ENCODE data around the gene CCDC197. TPM values are rescaled to one million over a fixed set of nuclear protein-coding genes. Genes with fewer than 3 reads are reported as not detected.
A peak's percentile ranks its signal among the peaks of the same experiment; 100 is the strongest.

CCDC197 gene
- total RNA-seq, 2 experiments from 2014 or later = not detected

DNA sequence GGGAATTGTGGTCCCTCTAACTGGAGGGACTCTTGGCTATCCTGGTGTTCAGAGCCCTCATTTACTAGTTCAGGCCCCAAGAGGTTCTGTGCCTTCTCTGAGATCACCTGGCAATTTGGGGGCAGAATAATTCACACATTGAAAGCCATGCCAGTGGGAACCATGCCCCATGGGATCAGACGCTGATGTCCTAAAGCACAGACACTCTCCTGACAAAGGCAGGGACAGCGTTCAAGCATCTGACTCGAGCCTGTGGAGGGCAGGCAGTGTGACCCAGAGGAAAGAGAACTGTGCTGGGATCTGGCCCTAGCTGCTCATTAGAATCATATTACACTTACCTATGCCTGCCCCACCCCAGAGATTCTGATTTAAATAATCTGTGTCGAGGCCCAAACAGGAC is 18.4 kb upstream of the CCDC197 start:
- peaks cover 63% of the 10 kb centered on the region for H3K4me1 Mint-ChIP-seq (ENCODE audit: low read depth)
- POLR2A ChIA-PET = interaction anchor here (0.8 to 12.3 kb wide), 12 partner anchors 10 to 50 kb away, joined by 3 to 180 read pairs (median 5); no protein-coding TSS in a partner anchor
- CTCF ChIA-PET = interaction anchor here (0.6 to 13.6 kb wide), 11 partner anchors 8 to 39 kb away, joined by 3 to 290 read pairs (median 4); no protein-coding TSS in a partner anchor
- H3K27ac Mint-ChIP-seq = peak overlapping the region; percentile 91
- intact Hi-C loops (cut with micrococcal nuclease) = loop anchor here (2.0 to 5.0 kb wide), 2 partner anchors 18 to 36 kb away; no protein-coding TSS in a partner anchor
- DNase-seq (no peak), ATAC-seq (peak; percentile 27)
- H3K27me3 Mint-ChIP-seq = no peaks in the 10 kb centered on the region
- TF ChIP-seq, protein P1, sequence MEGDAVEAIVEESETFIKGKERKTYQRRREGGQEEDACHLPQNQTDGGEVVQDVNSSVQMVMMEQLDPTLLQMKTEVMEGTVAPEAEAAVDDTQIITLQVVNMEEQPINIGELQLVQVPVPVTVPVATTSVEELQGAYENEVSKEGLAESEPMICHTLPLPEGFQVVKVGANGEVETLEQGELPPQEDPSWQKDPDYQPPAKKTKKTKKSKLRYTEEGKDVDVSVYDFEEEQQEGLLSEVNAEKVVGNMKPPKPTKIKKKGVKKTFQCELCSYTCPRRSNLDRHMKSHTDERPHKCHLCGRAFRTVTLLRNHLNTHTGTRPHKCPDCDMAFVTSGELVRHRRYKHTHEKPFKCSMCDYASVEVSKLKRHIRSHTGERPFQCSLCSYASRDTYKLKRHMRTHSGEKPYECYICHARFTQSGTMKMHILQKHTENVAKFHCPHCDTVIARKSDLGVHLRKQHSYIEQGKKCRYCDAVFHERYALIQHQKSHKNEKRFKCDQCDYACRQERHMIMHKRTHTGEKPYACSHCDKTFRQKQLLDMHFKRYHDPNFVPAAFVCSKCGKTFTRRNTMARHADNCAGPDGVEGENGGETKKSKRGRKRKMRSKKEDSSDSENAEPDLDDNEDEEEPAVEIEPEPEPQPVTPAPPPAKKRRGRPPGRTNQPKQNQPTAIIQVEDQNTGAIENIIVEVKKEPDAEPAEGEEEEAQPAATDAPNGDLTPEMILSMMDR (IDR thresholded peaks at IDR 0.05) = no peak
- peak overlapping the region; percentile 40 for H3K4me3 Mint-ChIP-seq
- peaks cover 28% of the 10 kb centered on the region for H3K9me3 Mint-ChIP-seq
- peaks cover 37% of the 10 kb centered on the region for H3K36me3 Mint-ChIP-seq (ENCODE audit: low read depth)

DNA sequence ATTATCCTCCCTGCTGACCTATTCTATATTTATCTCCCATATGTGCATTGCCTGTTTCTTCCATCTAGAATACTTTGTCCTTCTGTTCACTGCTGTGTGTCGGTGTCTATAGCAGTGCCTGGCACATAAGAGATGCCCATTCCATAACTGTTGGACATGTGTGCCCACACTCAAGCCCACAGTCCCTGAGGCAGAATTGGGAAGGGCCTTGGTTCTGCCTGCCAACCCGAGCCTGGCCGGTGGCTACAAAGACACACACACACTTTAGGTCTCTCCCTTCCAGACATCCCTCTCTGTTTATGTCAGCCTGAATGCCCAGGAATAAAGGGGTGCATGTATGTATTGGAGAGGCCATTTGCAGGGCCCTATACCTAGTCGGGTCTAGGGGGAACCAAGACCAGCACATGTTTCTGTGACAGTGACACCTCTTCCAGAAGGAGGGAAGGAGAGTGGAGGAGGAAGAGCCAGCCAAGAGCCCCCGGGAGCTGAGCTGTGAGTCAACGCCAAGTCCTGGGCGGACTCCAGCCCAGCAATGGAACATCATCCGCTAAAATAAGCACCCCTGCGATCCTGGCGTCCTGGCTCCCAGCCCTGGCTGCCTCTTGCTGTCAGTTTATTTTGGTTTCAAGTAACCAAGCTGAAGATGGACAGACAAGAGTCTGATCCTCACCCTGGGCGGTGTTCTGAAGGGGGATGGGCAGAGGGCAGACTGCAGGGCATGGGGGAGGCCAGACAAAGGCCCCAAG is 16.5 kb upstream of the CCDC197 start:
- intact Hi-C loops (cut with micrococcal nuclease) = no loop called here
- peaks cover 26% of the 10 kb centered on the region for H3K9me3 Mint-ChIP-seq
- ChIA-PET POLR2A (interaction anchor here (0.6 to 2.8 kb wide), 3 partner anchors 10 to 12 kb away, joined by 3 to 13 read pairs (median 6); no protein-coding TSS in a partner anchor), CTCF (interaction anchor here (1.0 to 5.2 kb wide), 7 partner anchors 10 to 156 kb away, joined by 3 to 44 read pairs (median 6); no protein-coding TSS in a partner anchor)
- ATAC-seq = no peak
- H3K36me3 Mint-ChIP-seq (ENCODE audit: low read depth) = peaks cover 34% of the 10 kb centered on the region
- H3K27me3 Mint-ChIP-seq = no peaks in the 10 kb centered on the region
- no peak overlapping the region for H3K4me3 Mint-ChIP-seq
- DNase-seq = no peak
- H3K27ac Mint-ChIP-seq = peak overlapping the region; percentile 91
- H3K4me1 Mint-ChIP-seq (ENCODE audit: low read depth) = peaks cover 57% of the 10 kb centered on the region
- TF ChIP-seq, protein P1 (IDR thresholded peaks at IDR 0.05) = no peak

DNA sequence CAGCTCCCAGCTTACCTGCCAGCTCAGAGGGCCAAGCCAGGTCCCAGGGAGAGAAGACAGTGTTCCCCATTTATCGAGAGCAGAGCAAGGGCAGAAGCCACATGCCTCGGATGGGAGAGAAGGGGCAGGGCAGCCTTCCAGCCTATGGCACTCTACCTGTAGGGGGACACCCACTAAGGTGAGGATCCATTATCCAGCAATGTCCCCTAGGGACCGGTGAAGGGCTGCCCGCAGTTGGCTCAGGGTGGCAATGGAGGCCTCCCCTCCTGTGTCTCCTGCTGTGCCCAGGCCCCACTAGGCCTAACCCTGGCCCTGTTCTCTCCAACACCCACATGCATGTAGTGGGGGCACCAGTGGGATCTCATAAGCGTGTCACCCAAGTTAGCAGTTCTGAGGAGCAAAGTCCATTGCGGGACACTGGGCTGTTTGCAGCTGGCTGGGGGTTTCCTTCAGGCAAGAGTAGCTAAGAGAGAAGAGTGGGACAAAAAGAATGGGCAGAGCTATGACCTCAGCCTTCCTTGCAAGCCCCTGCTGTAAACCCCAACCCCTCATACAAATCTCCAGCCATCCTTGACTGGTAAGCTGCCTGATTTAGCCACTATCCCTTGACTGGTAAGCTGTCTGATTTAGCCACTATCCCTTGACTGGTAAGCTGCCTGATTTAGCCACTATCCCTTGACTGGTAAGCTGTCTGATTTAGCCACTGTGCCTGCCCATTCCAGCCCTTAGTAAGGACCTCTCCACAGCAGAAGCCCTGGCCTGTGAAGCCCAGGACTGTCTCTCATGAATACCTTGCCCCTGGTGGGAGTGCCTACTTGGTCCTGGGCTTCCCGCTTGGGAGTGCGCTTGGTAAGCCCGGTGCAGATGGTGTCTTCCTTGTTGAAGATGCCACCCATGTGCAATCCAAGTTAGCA is 15.5 kb upstream of the CCDC197 start:
- ATAC-seq (no peak), DNase-seq (no peak)
- TF ChIP-seq, protein P1 (IDR thresholded peaks at IDR 0.05) = no peak
- ChIA-PET POLR2A (interaction anchor here (0.7 to 2.5 kb wide), 3 partner anchors 10 to 23 kb away, joined by 3 to 13 read pairs (median 3); no protein-coding TSS in a partner anchor), CTCF (interaction anchor here (1.0 to 5.2 kb wide), 8 partner anchors 10 to 155 kb away, joined by 3 to 44 read pairs (median 6); no protein-coding TSS in a partner anchor)
- peak overlapping the region; percentile 5 for H3K27ac Mint-ChIP-seq
- intact Hi-C loops (cut with micrococcal nuclease) = no loop called here
- H3K36me3 Mint-ChIP-seq (ENCODE audit: low read depth) = peaks cover 26% of the 10 kb centered on the region
- no peak overlapping the region for H3K4me3 Mint-ChIP-seq
- H3K9me3 Mint-ChIP-seq = peaks cover 19% of the 10 kb centered on the region
- H3K4me1 Mint-ChIP-seq (ENCODE audit: low read depth) = peaks cover 47% of the 10 kb centered on the region
- no peaks in the 10 kb centered on the region for H3K27me3 Mint-ChIP-seq

DNA sequence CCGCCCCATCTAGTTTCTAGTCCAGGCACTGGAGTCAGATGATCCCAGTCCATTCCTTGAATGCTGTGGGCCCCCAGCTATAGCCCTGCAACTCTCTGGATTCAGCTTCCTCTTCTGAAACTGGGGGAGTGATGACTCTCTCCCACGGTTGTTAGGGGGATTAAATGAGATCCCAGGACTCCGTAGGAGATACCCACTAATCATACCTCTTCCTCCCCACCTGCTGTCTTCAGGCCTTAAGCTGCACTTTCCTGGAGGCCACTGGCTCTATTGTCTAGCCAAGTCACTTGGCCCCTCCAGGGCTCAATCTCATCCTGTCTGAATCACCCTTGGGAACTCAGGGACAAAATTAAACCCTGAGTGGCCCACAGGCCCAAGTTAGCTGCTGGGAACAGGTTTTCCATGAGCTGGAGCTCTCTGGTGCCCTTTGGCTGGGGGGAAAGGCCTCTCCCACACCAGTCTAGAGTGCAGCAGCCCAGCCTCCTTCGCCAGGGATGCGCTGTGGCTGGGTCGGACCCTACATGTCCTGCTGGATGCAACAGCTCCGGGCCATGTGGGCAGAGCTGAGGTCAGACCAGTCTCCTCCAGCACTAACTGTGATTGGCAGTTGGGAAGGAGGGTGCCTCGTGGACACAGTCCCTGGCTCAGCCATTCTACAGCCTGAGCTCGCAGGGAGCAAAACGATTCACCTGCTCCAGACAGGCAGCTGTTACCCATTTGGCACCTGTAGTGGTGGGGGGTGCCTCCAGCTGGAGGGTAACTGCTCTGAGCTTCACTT is 14.7 kb upstream of the CCDC197 start:
- intact Hi-C loops (cut with micrococcal nuclease) = no loop called here
- no peak overlapping the region for H3K27ac Mint-ChIP-seq
- peaks cover 39% of the 10 kb centered on the region for H3K4me1 Mint-ChIP-seq (ENCODE audit: low read depth)
- ChIA-PET POLR2A (interaction anchor here (0.7 to 2.5 kb wide), 3 partner anchors 9 to 16 kb away, joined by 3 to 13 read pairs (median 3); no protein-coding TSS in a partner anchor), CTCF (interaction anchor here (0.5 to 5.2 kb wide), 9 partner anchors 9 to 154 kb away, joined by 3 to 44 read pairs (median 6); no protein-coding TSS in a partner anchor)
- peaks cover 2% of the 10 kb centered on the region for H3K27me3 Mint-ChIP-seq
- H3K4me3 Mint-ChIP-seq = no peak overlapping the region
- TF ChIP-seq, protein P1 (IDR thresholded peaks at IDR 0.05) = no peak
- ATAC-seq = no peak
- peaks cover 10% of the 10 kb centered on the region for H3K9me3 Mint-ChIP-seq
- no peak for DNase-seq
- peaks cover 18% of the 10 kb centered on the region for H3K36me3 Mint-ChIP-seq (ENCODE audit: low read depth)
